Stimulated activated CD4-positive, alpha-beta T cell treated with anti-CD3 and anti-CD28 coated beads, Interleukin-12 subunit alpha, Interleukin-12 subunit beta, amount 100 ng/mL, for 4 hours (primary cell): ENCODE measurements around the gene CCL7.

Experiments used
- DNase-seq: peaks from one replicate; pipeline ENCODE4 v3.0.0-alpha.2; 2020

Gene CCL7

GRCh38 chr17:34291721-34292348 is 21.8 kb downstream of the CCL7 start:
- no peak for DNase-seq

GRCh38 chr17:34299027-34299426 is 29.0 kb downstream of the CCL7 start:
- DNase-seq = no peak

- DNase-seq = no peak
Observed at GRCh38 chr17:34299956-34300577, 30.0 kb downstream of the CCL7 start.

GRCh38 chr17:34300652-34301370 is 30.8 kb downstream of the CCL7 start:
- DNase-seq = no peak

- DNase-seq = no peak
Observed at GRCh38 chr17:34301986-34302385, 32.0 kb downstream of the CCL7 start.

GRCh38 chr17:34302636-34303035 is 32.6 kb downstream of the CCL7 start:
- DNase-seq = no peak

- DNase-seq = no peak
Observed at GRCh38 chr17:34303606-34304005, 33.6 kb downstream of the CCL7 start.

GRCh38 chr17:34305061-34305460 is 35.0 kb downstream of the CCL7 start:
- DNase-seq = no peak

- DNase-seq = no peak
Observed at GRCh38 chr17:34305606-34306005, 35.6 kb downstream of the CCL7 start.

- DNase-seq = no peak
Observed at GRCh38 chr17:34306466-34306865, 36.4 kb downstream of the CCL7 start.

- no peak for DNase-seq
Observed at GRCh38 chr17:34307110-34307509, 37.1 kb downstream of the CCL7 start.

GRCh38 chr17:34308371-34308770 is 38.4 kb downstream of the CCL7 start:
- no peak for DNase-seq

- DNase-seq = no peak
Observed at GRCh38 chr17:34311291-34311690, 41.3 kb downstream of the CCL7 start.

- DNase-seq = no peak
Observed at GRCh38 chr17:34312080-34312479, 42.1 kb downstream of the CCL7 start.

- DNase-seq = no peak
Observed at GRCh38 chr17:34313164-34313563, 43.1 kb downstream of the CCL7 start.

GRCh38 chr17:34314279-34314678 is 44.3 kb downstream of the CCL7 start:
- DNase-seq = no peak

GRCh38 chr17:34318474-34318873 is 48.5 kb downstream of the CCL7 start:
- no peak for DNase-seq

GRCh38 chr17:34319039-34319483 is 49.0 kb downstream of the CCL7 start, which contains the start of gene CCL8:
Gene CCL8, plus strand, starts transcription at chr17:34319435. Its CDS starts 67 bp downstream, at chr17:34319502.
- no peak for DNase-seq
